Measurements from ENCODE around the gene LRP6. TPM values are rescaled to one million over a fixed set of nuclear protein-coding genes. Genes with fewer than 3 reads are reported as not detected.
"Not testable (repeated sequence)": the region's sequence is repeated elsewhere in the genome, so short reads cannot be mapped to it uniquely, and the experiment has no call there.

LRP6 gene
- total and polyA plus RNA-seq, 10 of the 15 experiments (the other 5 are each of a cell fraction or from before 2014, with no cell fraction given): 1.5 to 14.9 (median 6.1) TPM

- no peak for TF ChIP-seq NKRF (conservative IDR thresholded peaks at IDR 0.05)
Measured at GRCh38 chr12:12115514-12115913, 151.3 kb downstream of the LRP6 start (continued).

DNA sequence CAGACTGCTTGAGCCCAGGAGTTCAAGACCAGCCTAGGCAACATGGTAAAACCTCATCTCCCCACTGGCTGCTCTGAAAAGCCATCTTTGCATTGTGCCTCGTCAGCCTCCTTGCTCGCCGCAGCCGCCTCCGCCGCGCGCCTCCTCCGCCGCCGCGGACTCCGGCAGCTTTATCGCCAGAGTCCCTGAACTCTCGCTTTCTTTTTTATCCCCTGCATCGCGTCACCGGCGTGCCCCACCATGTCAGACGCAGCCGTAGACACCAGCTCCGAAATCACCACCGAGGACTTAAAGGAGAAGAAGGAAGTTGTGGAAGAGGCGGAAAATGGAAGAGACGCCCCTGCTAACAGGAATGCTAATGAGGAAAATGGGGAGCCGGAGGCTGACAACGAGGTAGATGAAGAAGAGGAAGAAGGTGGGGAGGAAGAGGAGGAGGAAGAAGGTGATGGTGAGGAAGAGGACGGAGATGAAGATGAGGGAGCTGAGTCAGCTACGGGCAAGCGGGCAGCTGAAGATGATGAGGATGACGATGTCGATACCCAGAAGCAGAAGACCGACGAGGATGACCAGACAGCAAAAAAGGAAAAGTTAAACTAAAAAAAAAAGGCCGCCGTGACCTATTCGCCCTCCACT lies 155.8 kb downstream of the LRP6 start:
- DNase-seq (ENCODE audit: low read depth, low spot score); H3K9ac ChIP-seq (ENCODE audit: control insufficient read depth, insufficient read depth, low read length); H4K20me1 ChIP-seq (ENCODE audit: control insufficient read depth, insufficient read depth); H3K4me1 ChIP-seq (ENCODE audit: control insufficient read depth, insufficient read depth, low read length); FAIRE-seq; ATAC-seq; H2AFZ ChIP-seq (ENCODE audit: control insufficient read depth, low read depth, low read length); BruUV-seq (replicated peaks); H3K79me2 ChIP-seq (ENCODE audit: control insufficient read depth, insufficient read depth, low read length); H3K27ac ChIP-seq (ENCODE audit: control insufficient read depth, insufficient read depth); H3K36me3 ChIP-seq (ENCODE audit: control insufficient read depth in 2 of 2, insufficient read depth in 2 of 2, low read length in 1 of 2); POLR2A ChIA-PET; intact Hi-C loops (cut with micrococcal nuclease; ENCODE audit: unreplicated experiment); in situ Hi-C loops (cut with MboI); H3K9me3 ChIP-seq (replicated peaks; ENCODE audit: control insufficient read depth, insufficient read depth, low read length); H3K4me2 ChIP-seq (ENCODE audit: control insufficient read depth, insufficient read depth); H3K4me3 ChIP-seq; RAD21 ChIA-PET (ENCODE audit: unreplicated experiment); SMC1A ChIA-PET (ENCODE audit: uncharacterized antibody, unreplicated experiment); H3K27me3 ChIP-seq (replicated peaks in 1 of 2; ENCODE audit: control insufficient read depth in 2 of 2, insufficient read depth in 2 of 2, low read length in 1 of 2): not testable (repeated sequence)
- CTCF ChIA-PET: interaction anchor here (0.6 kb wide), 1 partner anchor 224 kb away, joined by 4 read pairs; no protein-coding TSS in a partner anchor
- 73% methylated on average over 28 of the region's 37 CpGs for WGBS (ENCODE audit: insufficient coverage, insufficient replicate concordance, low lambda C conversion rate, missing lambda C conversion rate)

Data from GM12878 (cell line).